ENCODE results near the gene PDE4D.
"Not testable (repeated sequence)": the region's sequence is repeated elsewhere in the genome, so short reads cannot be mapped to it uniquely, and the experiment has no call there.

The PDE4D gene

GRCh38 chr5:59092758-59093157 lies 800.8 kb downstream of the PDE4D start:
- DNase-seq = no peak

- DNase-seq = no peak
Observed at GRCh38 chr5:59091965-59092364, 801.6 kb downstream of the PDE4D start.

- DNase-seq = no peak
Observed at GRCh38 chr5:59090323-59090722, 803.2 kb downstream of the PDE4D start.

GRCh38 chr5:59089767-59090166 lies 803.8 kb downstream of the PDE4D start:
- DNase-seq = no peak

- no peak for DNase-seq
Observed at GRCh38 chr5:59088546-59088945, 805.0 kb downstream of the PDE4D start.

GRCh38 chr5:59086024-59086423 lies 807.5 kb downstream of the PDE4D start:
- no peak for DNase-seq

GRCh38 chr5:59081693-59082092 lies 811.8 kb downstream of the PDE4D start:
- no peak for DNase-seq

- no peak for DNase-seq
Observed at GRCh38 chr5:59079622-59080620, 813.6 kb downstream of the PDE4D start.

GRCh38 chr5:59071755-59072549 lies 821.6 kb downstream of the PDE4D start:
- no peak for DNase-seq

GRCh38 chr5:59069438-59070079 lies 824.0 kb downstream of the PDE4D start:
- DNase-seq = no peak

GRCh38 chr5:59067956-59068656 lies 825.4 kb downstream of the PDE4D start:
- no peak for DNase-seq

GRCh38 chr5:59066367-59067163 lies 827.0 kb downstream of the PDE4D start:
- DNase-seq = no peak

- DNase-seq = no peak
Observed at GRCh38 chr5:59065554-59065953, 828.0 kb downstream of the PDE4D start.

GRCh38 chr5:59064293-59064692 lies 829.2 kb downstream of the PDE4D start:
- no peak for DNase-seq

- DNase-seq = no peak
Observed at GRCh38 chr5:59062986-59063683, 830.4 kb downstream of the PDE4D start.

GRCh38 chr5:59061377-59061776 lies 832.1 kb downstream of the PDE4D start:
- DNase-seq = no peak

GRCh38 chr5:59058969-59059687 lies 834.4 kb downstream of the PDE4D start:
- no peak for DNase-seq

GRCh38 chr5:59058237-59058636 lies 835.3 kb downstream of the PDE4D start:
- no peak for DNase-seq

- not testable (repeated sequence) for DNase-seq
Observed at GRCh38 chr5:59056599-59056998, 836.9 kb downstream of the PDE4D start.

- no peak for DNase-seq
Observed at GRCh38 chr5:59055745-59056448, 837.6 kb downstream of the PDE4D start.
